HUES48 (cell line): ENCODE data around the gene ZNF516.

Source experiments
- H3K27ac ChIP-seq: one replicate; pipeline ENCODE4 v1.7.0; 2013; ENCODE audit warnings: low read depth, low read length, inconsistent platforms
- H3K27me3 ChIP-seq: 2 replicates; pipeline ENCODE4 v1.6.1; 2013; ENCODE audit warnings: mild to moderate bottlenecking, low read length; ENCODE audit not compliant: control insufficient read depth, insufficient read depth
- H3K36me3 ChIP-seq: 2 replicates; pipeline ENCODE4 v1.6.1; 2013; ENCODE audit warnings: low read length; ENCODE audit not compliant: control insufficient read depth, insufficient read depth
- H3K4me1 ChIP-seq: 2 replicates; pipeline ENCODE4 v1.6.1; 2013; ENCODE audit warnings: mild to moderate bottlenecking, low read length; ENCODE audit not compliant: control insufficient read depth, insufficient read depth
- H3K4me3 ChIP-seq: 2 replicates; pipeline ENCODE4 v1.5.1; 2013; ENCODE audit warnings: mild to moderate bottlenecking, low read depth, low read length
- H3K9ac ChIP-seq: 2 replicates; pipeline ENCODE4 v1.6.1; 2013; ENCODE audit warnings: mild to moderate bottlenecking, low read depth, low read length, moderate library complexity
- H3K9me3 ChIP-seq: 2 replicates; pipeline ENCODE4 v1.6.1; 2013; ENCODE audit warnings: low read length; ENCODE audit not compliant: control insufficient read depth, insufficient read depth

Gene ZNF516

GRCh38 chr18:76466410-76466991 lies 28.5 kb downstream of the ZNF516 start:
- Histone ChIP-seq H3K4me3 (no peak overlapping the region), H3K9me3 (no peaks in the 10 kb centered on the region), H3K27ac (no peak overlapping the region), H3K9ac (no peak overlapping the region), H3K4me1 (no peaks in the 10 kb centered on the region), H3K27me3 (no peaks in the 10 kb centered on the region), H3K36me3 (no peaks in the 10 kb centered on the region)

- Histone ChIP-seq H3K4me3 (no peak overlapping the region), H3K9me3 (no peaks in the 10 kb centered on the region), H3K9ac (no peak overlapping the region), H3K4me1 (no peaks in the 10 kb centered on the region), H3K27ac (no peak overlapping the region), H3K27me3 (no peaks in the 10 kb centered on the region), H3K36me3 (no peaks in the 10 kb centered on the region)
Observed at GRCh38 chr18:76465630-76466409, 29.2 kb downstream of the ZNF516 start.

DNA sequence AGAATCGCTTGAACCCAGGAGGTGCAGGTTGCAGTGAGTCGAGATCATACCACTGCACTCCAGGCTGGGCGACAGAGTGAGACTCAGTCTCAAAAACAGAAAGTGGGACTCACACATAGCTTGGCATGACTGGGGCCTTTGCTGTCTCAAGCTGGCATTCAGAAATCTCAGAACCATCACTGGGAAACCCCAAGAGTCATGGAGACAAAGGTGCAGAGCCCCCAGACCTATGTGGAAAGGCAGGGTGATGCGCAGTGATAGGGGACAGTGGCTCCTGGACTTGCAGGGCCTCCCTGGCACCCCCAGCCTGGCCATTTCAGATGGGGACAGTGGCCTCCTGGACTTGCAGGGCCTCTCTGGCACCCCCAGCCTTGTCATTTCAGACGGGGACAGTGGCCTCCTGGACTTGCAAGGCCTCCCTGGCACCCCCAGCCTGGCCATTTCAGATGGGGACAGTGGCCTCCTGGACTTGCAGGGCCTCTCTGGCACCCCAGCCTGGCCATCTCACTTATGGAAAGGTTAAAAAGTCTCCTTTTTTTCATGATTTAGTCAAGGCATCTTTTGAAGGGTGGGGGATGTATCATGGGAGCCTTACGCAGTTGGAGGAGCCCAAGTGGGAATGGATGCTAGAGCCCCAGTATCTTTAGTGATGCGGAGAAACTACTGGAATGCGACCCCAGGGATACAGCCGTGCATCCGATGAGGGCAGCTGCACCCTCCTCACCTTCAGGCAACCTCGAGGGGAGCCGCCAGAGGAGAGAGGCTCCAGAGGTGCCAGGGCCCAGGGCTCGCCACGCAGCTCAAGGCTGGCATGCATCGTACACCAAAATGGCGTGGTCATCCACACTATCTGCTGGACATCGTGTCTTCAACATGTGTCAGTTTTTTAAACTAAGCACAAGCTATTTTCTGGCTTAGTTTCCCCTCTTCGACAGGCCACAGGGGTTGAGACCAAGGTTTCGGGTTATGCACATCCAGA lies 30.5 kb downstream of the ZNF516 start:
- no peaks in the 10 kb centered on the region for H3K4me1 ChIP-seq
- H3K27me3 ChIP-seq: no peaks in the 10 kb centered on the region
- H3K27ac ChIP-seq: no peak overlapping the region
- no peaks in the 10 kb centered on the region for H3K36me3 ChIP-seq
- H3K4me3 ChIP-seq: no peak overlapping the region
- H3K9ac ChIP-seq: no peak overlapping the region
- no peaks in the 10 kb centered on the region for H3K9me3 ChIP-seq

GRCh38 chr18:76463872-76464271 lies 31.2 kb downstream of the ZNF516 start:
- Histone ChIP-seq H3K36me3 (no peaks in the 10 kb centered on the region), H3K27ac (no peak overlapping the region), H3K9ac (no peak overlapping the region), H3K9me3 (no peaks in the 10 kb centered on the region), H3K27me3 (no peaks in the 10 kb centered on the region), H3K4me3 (no peak overlapping the region), H3K4me1 (no peaks in the 10 kb centered on the region)

DNA sequence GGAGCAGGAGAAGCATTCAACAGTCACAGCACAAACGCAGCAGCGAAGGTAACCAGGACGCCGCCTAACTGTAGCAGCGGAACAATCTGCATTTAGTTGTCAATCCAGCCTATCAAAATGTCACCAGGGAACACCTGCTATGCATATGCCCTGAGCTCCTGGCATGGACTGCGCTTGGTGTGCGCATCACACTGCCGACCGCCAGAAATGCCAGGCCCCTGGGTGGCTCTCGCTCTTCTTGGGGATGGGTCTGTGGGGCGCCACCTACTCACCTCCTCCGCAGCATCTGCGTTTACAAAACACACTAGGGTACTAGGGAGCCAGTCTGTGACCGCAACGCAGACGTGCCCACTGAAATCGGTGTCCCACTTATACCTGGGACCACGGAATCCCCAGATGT lies 31.7 kb downstream of the ZNF516 start:
- no peaks in the 10 kb centered on the region for H3K4me1 ChIP-seq
- no peak overlapping the region for H3K4me3 ChIP-seq
- no peaks in the 10 kb centered on the region for H3K9me3 ChIP-seq
- H3K36me3 ChIP-seq: no peaks in the 10 kb centered on the region
- no peaks in the 10 kb centered on the region for H3K27me3 ChIP-seq
- H3K9ac ChIP-seq: no peak overlapping the region
- H3K27ac ChIP-seq: no peak overlapping the region

DNA sequence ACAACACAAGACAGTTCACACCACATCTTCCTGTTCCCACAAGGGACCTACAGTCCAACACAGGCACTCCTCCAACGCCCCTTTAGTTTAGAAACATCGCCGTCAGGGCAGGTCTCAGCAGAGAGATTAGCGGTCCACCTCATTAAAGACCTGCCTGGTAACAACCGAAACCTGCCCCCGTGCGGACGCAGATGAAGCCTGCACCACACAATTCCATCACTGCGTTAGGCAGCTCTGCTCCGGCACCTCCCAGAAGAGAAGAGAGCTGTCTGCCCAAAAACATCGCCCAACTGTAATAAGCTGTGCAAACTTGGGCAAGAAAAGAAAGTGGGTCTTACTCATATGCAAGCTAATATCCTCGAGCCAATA lies 32.7 kb downstream of the ZNF516 start:
- H3K4me1 ChIP-seq: no peaks in the 10 kb centered on the region
- H3K9me3 ChIP-seq: no peaks in the 10 kb centered on the region
- H3K4me3 ChIP-seq: no peak overlapping the region
- no peak overlapping the region for H3K27ac ChIP-seq
- no peaks in the 10 kb centered on the region for H3K27me3 ChIP-seq
- H3K9ac ChIP-seq: no peak overlapping the region
- H3K36me3 ChIP-seq: no peaks in the 10 kb centered on the region

- Histone ChIP-seq H3K9me3 (no peaks in the 10 kb centered on the region), H3K36me3 (no peaks in the 10 kb centered on the region)
Observed at GRCh38 chr18:76461692-76462325, 33.2 kb downstream of the ZNF516 start.

GRCh38 chr18:76461148-76461547 lies 33.9 kb downstream of the ZNF516 start:
- Histone ChIP-seq H3K27me3 (no peaks in the 10 kb centered on the region), H3K9ac (no peak overlapping the region), H3K4me3 (no peak overlapping the region), H3K27ac (no peak overlapping the region), H3K4me1 (no peaks in the 10 kb centered on the region), H3K9me3 (no peaks in the 10 kb centered on the region), H3K36me3 (no peaks in the 10 kb centered on the region)

More at GRCh38 chr18:76461692-76462325, 33.2 kb downstream of the ZNF516 start:
- Histone ChIP-seq H3K4me3 (no peak overlapping the region), H3K27ac (no peak overlapping the region), H3K27me3 (no peaks in the 10 kb centered on the region), H3K4me1 (no peaks in the 10 kb centered on the region), H3K9ac (no peak overlapping the region)

GRCh38 chr18:76460482-76460881 lies 34.6 kb downstream of the ZNF516 start:
- Histone ChIP-seq H3K27ac (no peak overlapping the region), H3K36me3 (no peaks in the 10 kb centered on the region), H3K4me3 (no peak overlapping the region), H3K27me3 (no peaks in the 10 kb centered on the region), H3K4me1 (no peaks in the 10 kb centered on the region), H3K9me3 (no peaks in the 10 kb centered on the region), H3K9ac (no peak overlapping the region)

GRCh38 chr18:76459687-76460350 lies 35.2 kb downstream of the ZNF516 start:
- Histone ChIP-seq H3K9ac (no peak overlapping the region), H3K36me3 (no peaks in the 10 kb centered on the region), H3K4me1 (no peaks in the 10 kb centered on the region), H3K4me3 (no peak overlapping the region), H3K27ac (no peak overlapping the region), H3K9me3 (no peaks in the 10 kb centered on the region), H3K27me3 (no peaks in the 10 kb centered on the region; the same call in 1 of the 2 replicates)
